K562 treated with DMSO at 1 percent for 12 hours (cell line): ENCODE results near the gene FTSJ1. TPM values are rescaled to one million over a fixed set of nuclear protein-coding genes. Genes with fewer than 3 reads are reported as not detected.

Source experiments
- total RNA-seq: library from RNA; unstranded; fragments of 300-600 nt; gene quantifications from 2 replicates; pipeline ENCODE4 v1.2.3, GENCODE V29; 2022; ENCODE audit not compliant: insufficient read depth

Gene FTSJ1
- total RNA-seq: 45.8 and 46.9 TPM in 2 replicates

GRCh38 chrX:48475774-48476577 is at the start of gene FTSJ1:
Gene FTSJ1 (plus strand): TSS chrX:48476199. CDS start chrX:48478048, 1,849 bp downstream.

GRCh38 chrX:48470110-48470832 is 5.7 kb upstream of the FTSJ1 start, which contains the start of gene SLC38A5:
Gene SLC38A5 (minus strand): TSS chrX:48470260. CDS start chrX:48467924, 2,336 bp downstream.

GRCh38 chrX:48508400-48509244 is 32.6 kb downstream of the FTSJ1 start, which contains the start of gene PORCN:
Gene PORCN (plus strand): TSS chrX:48508992. CDS start chrX:48509821, 829 bp downstream.

GRCh38 chrX:48521353-48522243 is 45.6 kb downstream of the FTSJ1 start, which contains the start of gene EBP:
Gene EBP (plus strand): TSS chrX:48521808. CDS start chrX:48523772, 1,964 bp downstream.

Other genes with a start within 250 kb of the FTSJ1 start
- gene SSX1, start 220.8 kb upstream of the FTSJ1 start, total RNA-seq: 69.0 and 130 TPM in 2 replicates
- gene SSX3, start 119.5 kb upstream of the FTSJ1 start, total RNA-seq: 38.7 and 53.8 TPM in 2 replicates
- gene SSX4, start 92.7 kb upstream of the FTSJ1 start, total RNA-seq: 11.9 TPM in 1 of 2 replicates, not detected in the other
- 11.9 and 31.6 TPM in 2 replicates for gene SSX4B, start 64.2 kb upstream of the FTSJ1 start, total RNA-seq
- 22.5 and 26.1 TPM in 2 replicates for gene SLC38A5, start 5.9 kb upstream of the FTSJ1 start, total RNA-seq
- gene PORCN, start 32.8 kb downstream of the FTSJ1 start, total RNA-seq: 7.9 and 8.0 TPM in 2 replicates
- 202 and 265 TPM in 2 replicates for gene EBP, start 45.6 kb downstream of the FTSJ1 start, total RNA-seq
- 5.4 and 10.4 TPM in 2 replicates for gene TBC1D25, start 63.5 kb downstream of the FTSJ1 start, total RNA-seq
- gene RBM3, start 98.3 kb downstream of the FTSJ1 start, total RNA-seq: 63.3 and 112 TPM in 2 replicates
- gene WDR13, start 121.3 kb downstream of the FTSJ1 start, total RNA-seq: 63.2 and 89.3 TPM in 2 replicates
- 9.4 and 21.6 TPM in 2 replicates for gene WAS, start 207.6 kb downstream of the FTSJ1 start, total RNA-seq
- gene SUV39H1, start 220.5 kb downstream of the FTSJ1 start, total RNA-seq: 26.2 and 35.7 TPM in 2 replicates